D341Med (cell line): ENCODE results near the gene GNG2.
"Not testable (repeated sequence)": the region's sequence is repeated elsewhere in the genome, so short reads cannot be mapped to it uniquely, and the experiment has no call there.

Experiments
- DNase-seq: peaks from one replicate; pipeline ENCODE4 v3.0.0; 2012; ENCODE audit warnings: low spot score

The GNG2 gene

DNA sequence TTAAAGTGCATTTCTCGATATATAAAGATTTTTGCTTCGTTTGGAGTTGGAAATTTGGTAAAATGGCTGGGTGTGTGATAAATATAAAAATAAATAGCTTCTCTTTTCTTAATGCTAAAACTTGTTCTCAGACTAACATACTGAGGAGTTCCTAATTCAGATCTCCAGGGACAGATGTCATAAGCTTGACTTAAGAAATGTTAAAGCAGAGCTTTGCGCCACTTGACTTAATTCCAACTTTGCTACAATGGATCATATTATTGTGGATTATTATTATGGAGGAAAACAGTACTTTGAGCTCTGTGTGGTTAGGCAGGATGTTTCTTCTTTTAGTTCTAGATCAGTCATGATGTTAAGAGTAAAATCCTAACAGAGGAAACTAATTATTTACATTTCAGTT is 33.8 kb downstream of the GNG2 start:
- no peak for DNase-seq

DNA sequence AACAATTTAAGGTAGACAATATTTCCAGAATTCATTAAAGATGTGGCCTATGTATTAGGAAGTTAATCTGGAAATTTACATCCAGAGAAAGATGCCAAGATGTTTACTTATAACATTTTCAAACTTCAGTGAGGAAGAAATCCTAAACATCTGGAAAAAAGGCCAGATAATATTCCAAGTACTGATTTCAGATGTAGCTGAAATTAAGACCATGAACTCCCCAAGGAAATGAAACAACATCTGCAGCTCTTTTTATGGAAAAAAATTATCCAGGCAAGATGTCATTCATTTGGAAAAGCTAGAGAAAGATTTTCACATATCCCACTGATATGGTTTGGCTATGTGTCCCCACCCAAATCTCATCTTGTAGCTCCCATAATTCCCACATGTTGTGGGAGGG is 35.0 kb downstream of the GNG2 start:
- no peak for DNase-seq

- DNase-seq, result no peak
Measured at GRCh38 chr14:51897791-51898355, 37.5 kb downstream of the GNG2 start.

GRCh38 chr14:51901475-51902024 is 41.1 kb downstream of the GNG2 start:
- no peak for DNase-seq

GRCh38 chr14:51905656-51906121 is 45.3 kb downstream of the GNG2 start:
- DNase-seq, result not testable (repeated sequence)

- DNase-seq, result no peak
Measured at GRCh38 chr14:51908086-51908485, 47.7 kb downstream of the GNG2 start.

DNA sequence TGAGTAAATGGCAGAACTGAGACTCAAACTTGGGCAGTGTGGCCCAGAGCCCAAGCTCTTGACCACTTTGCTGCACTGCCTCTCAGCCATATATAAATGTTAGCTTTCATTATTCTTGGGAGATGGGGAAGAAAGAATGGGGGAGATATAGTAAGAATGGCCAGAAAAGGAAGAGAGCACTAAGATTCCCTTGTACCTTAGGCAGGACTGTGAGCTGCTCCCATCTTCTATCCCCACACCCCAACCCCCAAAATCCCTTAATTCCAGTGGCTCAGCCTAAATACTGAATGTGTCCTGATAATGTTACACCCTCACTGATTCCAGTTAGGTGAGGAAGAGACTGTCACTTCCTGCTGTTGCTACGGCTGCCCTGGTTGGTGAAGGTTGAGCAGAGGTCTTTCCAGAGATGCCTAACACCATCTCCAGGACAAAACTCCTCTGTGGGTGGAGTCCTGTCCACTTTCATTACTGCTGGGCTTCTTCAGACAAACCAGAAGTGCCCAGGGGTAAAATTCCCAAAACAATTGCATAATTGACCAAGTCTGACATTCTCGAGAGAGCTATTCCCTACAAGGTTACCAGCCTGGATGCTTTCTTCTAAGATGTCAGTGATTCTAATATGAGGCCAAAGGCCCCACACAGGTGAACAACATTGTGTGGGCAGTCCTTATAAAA is 51.8 kb downstream of the GNG2 start:
- DNase-seq, result no peak

DNA sequence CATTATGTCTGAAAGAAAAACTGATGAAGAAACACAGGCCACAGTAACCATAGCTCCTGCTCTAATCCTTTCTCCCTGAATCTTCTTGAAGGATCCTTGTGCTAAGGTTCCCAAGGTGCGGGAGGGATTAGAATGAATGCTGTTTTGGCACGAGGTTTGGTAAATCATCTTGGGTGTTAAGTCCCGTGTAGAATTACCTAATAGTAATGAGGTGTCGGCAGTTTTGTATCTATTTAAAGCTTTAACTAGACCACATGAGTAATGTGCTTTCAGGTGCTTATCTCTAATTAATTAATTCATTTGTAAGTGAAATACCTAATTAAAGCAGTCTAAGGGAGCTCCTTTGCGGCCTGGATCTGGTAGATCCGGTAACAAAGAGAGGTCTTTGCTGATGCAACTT is 53.9 kb downstream of the GNG2 start:
- DNase-seq, result no peak

DNA sequence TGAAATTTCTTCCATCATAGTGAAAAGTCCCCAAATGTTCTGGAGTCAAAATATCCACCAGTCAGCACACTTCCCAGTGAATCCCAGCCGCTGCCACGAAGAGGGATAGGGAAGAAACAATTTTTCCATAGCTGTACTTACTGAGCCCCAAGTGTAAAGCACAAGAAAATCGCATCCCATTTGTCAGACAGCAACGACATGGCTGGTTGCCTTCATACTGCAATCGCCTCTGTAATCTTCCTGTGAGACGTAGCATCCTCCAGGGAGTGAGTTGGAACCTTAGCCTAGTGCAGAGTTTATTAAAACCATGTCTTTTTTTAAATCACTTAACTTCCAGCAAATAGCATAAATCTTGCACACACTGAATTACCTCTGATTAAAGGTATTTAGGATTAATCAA is 56.8 kb downstream of the GNG2 start:
- DNase-seq, result no peak

DNA sequence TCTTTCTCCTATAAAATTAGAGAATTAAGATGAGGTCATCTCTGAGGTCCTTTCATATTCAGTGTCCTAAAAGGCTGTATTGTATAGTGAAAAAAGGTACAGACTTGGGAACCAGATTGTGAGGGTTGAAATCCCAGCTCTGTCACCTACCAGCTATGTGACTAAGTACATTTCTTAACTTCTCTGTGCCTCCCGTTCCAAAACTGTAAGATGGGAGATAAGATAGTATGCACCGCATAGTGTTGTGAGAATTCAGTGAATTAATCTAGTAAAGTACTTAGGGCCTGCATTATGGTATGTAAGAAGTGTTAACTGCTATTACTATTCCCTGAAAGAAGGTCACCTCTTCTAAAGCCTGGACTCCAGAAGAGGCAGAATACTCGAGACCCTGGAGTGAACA is 60.6 kb downstream of the GNG2 start:
- DNase-seq, result no peak

GRCh38 chr14:51922624-51923023 is 62.2 kb downstream of the GNG2 start:
- no peak for DNase-seq

DNA sequence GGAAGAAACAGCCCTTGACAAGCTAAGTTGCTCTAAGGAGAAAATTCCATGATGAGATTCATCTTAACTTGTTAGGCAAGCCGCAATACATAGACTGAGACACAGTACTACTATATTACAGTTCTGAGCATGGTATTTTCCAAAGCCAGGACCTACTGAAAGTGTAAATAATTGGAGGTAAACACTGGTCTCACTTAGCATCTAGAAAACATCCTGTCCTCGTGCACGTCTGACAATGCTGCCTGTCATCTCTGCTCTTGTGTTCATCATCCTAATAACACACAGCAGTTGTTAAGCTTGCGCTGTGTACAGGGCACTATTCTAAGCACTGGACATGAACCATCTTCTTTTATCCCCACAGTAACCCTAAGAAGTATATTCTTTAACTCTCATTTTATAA is 64.2 kb downstream of the GNG2 start:
- no peak for DNase-seq

DNA sequence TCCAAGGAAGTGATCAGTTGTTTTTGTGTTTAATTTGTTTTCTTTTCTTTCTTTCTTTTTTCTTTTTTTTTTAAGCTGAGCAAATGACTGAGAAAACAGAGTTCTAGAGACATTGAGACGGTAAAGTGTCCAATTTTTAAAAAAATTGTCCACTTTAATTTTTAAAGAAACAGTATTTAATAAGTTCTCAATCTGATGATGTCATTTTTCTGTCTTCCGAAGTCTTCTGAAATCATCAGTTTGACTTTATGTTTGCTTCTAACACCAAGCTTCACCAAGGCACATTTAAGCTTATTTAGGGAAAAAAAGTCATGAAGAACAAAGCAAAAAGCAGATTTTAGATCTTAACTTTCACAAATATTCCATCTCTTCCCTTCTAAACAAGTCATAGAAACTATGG is 65.6 kb downstream of the GNG2 start:
- DNase-seq, result no peak

GRCh38 chr14:51926449-51926848 is 66.0 kb downstream of the GNG2 start:
- DNase-seq, result no peak

DNA sequence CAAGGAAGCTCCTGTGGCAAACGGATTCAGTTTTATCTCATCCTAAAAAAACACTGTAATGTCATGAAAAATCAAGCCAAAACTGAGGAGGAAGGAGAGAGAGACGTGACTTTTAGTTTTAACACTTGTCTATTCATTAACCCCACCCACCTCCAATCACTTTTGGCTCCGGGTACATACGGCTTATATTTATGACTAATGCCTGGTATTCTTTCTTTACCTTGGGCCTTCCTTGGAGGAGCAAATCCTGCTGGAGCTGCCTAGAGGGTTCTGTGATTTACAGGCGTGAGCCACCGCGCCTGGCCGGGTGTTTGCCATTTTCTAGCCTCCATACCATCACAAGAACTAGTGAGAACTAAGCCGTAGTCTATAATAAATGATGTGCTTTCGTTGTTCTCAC is 68.2 kb downstream of the GNG2 start:
- no peak for DNase-seq

DNA sequence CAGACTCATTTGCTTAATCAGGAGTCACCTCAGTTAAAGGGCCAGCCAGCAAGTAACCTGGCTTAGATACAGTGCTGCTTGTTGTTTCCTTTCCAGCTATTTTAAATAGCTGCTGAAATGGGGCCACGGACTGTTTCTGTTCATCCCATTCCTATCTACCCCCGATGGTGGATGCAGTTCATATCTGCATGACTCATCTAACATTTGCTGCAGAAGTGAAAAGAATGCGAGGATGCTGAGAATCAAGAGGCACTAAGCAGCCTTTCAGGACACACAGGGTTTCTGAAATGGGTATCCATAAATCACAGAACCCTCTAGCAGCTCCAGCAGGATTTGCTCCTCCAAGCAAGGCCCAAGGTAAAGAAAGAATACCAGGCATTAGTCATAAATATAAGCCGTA is 68.8 kb downstream of the GNG2 start:
- no peak for DNase-seq

GRCh38 chr14:51929910-51930682 is 69.7 kb downstream of the GNG2 start:
- DNase-seq, result no peak

DNA sequence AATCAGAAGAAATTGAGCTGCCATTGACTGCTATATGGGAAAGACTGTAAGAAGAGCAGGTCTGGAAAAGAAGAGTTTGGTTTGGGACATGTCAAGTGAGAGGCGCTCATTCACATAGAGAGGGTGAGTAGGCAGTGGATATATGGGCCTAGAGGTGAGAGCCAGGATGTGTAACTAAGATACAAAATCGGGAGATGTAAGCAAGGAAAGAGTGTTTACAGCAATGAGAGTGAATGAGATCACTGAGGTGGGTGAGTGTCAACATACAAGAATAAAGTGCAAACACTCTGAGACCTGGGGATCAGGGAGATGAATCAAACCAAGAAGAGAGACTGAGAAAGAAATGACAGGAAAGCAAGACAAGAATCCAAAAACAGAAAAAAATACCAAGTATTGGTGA is 70.9 kb downstream of the GNG2 start:
- no peak for DNase-seq

DNA sequence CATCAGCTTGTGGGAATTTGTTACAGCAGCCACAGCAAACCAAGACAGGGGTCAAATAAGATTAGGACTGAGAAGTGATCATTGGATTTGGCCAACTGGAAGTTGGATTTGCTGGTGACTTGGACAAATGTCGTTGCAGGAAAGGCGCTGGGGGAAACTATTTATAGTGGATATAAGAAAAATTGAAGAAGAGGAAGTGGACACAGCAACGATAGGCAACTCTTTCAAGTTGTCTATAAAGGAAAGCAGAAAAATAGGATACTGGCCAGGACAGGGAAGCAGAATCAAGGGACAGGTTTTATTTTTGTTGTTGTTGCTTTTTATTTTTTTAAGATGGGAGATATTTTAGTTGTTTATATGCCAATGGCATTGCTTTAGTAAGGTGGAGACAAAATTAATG is 72.8 kb downstream of the GNG2 start:
- no peak for DNase-seq

DNA sequence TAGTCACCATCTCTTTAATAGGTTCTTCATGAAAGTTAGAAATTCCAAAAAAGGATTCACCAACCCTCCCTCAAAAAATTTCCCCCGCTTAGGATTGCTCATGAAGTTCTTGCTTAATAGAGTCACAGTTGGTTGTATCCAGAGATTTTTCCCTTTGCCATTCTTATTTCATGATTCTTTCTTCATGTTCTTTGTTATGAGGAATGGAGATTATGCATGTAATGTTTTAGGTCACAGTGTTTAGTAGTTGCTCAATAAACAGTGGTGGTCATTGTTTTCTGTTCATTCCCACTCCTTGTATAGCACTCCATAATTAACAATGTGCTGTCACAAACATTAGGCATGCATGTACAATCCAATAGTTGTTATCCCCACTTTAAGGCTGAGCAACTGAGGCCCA is 77.7 kb downstream of the GNG2 start:
- DNase-seq, result no peak

DNA sequence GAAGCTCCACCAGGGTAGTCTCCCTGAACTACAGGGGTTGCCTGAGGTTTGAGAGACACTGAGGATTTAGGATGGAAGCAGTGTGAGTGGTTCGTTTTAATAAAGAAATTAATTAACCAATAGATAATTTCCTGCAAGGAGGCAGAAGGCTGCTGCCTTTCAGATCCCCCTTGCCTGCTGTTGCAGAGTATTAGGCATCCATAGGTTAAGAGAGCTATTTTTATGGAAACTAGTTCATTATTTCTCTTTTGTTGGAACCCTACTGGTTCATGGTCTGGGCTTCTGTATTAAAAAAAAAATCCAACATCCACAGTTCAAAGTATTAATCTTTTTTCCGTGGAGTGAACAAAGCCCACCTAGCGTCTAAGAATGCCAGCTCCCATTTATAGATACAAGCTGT is 78.4 kb downstream of the GNG2 start:
- DNase-seq, result no peak

- no peak for DNase-seq
Measured at GRCh38 chr14:51939226-51939625, 78.8 kb downstream of the GNG2 start.

- no peak for DNase-seq
Measured at GRCh38 chr14:51939755-51940301, 79.4 kb downstream of the GNG2 start.
